GM12878 (cell line): ENCODE measurements around the gene SLC66A1. TPM values are rescaled to one million over a fixed set of nuclear protein-coding genes. Genes with fewer than 3 reads are reported as not detected.

Source experiments
- ATAC-seq: fragments of 200-7000 bp; cut with Tn5 transposase; 3 replicates; pipeline ENCODE4 v1.9.1; 2020; ENCODE audit warnings: mild to moderate bottlenecking, moderate library complexity
- BruUV-seq: library from RNA; stranded (reverse); fragments of 400-500 nt; replicated peaks from 2 replicates; lab custom pipeline; 2021; lab: Mats Ljungman, UMichigan
- CTCF ChIA-PET: fragments of 300-600 bp; sonication (Branson Sonifier 250); formaldehyde crosslinking; extraction: SDS; loops from one replicate; lab custom pipeline; 2021; ENCODE audit warnings: inconsistent platforms; lab: Yijun Ruan, JAX
- POLR2A ChIA-PET: fragments of 350-600 bp; formaldehyde crosslinking; extraction: SDS; loops from one replicate; lab custom pipeline; 2021; ENCODE audit warnings: inconsistent platforms; lab: Charles Lee
- RAD21 ChIA-PET: fragments of 300-600 bp; sonication (Branson Sonifier 250); formaldehyde crosslinking; loops from one replicate; lab custom pipeline; 2023; ENCODE audit warnings: antibody characterized with exemption; ENCODE audit not compliant: unreplicated experiment; lab: Charles Lee
- SMC1A ChIA-PET: fragments of 300-600 bp; sonication (Branson Sonifier 250); formaldehyde crosslinking; loops from one replicate; lab custom pipeline; 2023; ENCODE audit not compliant: unreplicated experiment, uncharacterized antibody; lab: Charles Lee
- DNase-seq: peaks from one replicate; pipeline ENCODE4 v3.0.0-alpha.2; 2011; ENCODE audit warnings: low read depth, low spot score
- FAIRE-seq: peaks from 3 replicates; lab custom pipeline; 2011; peaks lifted over from hg19 to GRCh38; lab: Jason Lieb, UNC
- H2AFZ ChIP-seq: 2 replicates; pipeline ENCODE4 v1.6.0; 2011; ENCODE audit warnings: low read depth, low read length, control low read depth; ENCODE audit not compliant: control insufficient read depth
- H3K27ac ChIP-seq: 2 replicates; pipeline ENCODE4 v1.5.1; 2011; ENCODE audit warnings: control low read depth; ENCODE audit not compliant: control insufficient read depth, insufficient read depth
- H3K27me3 ChIP-seq, 2 experiments: replicated peaks in 1 of 2; 2 replicates each; pipeline versions ENCODE4 v1.6.0 to v1.6.1; 2011; ENCODE audit warnings: low read length in 1 of 2; ENCODE audit not compliant: control insufficient read depth in 2 of 2, insufficient read depth in 2 of 2
- H3K36me3 ChIP-seq, 2 experiments: 2 replicates each; pipeline ENCODE4 v1.5.1; 2011; ENCODE audit warnings: low read length in 1 of 2; ENCODE audit not compliant: control insufficient read depth in 2 of 2, insufficient read depth in 2 of 2
- H3K4me1 ChIP-seq: 2 replicates; pipeline ENCODE4 v1.6.1; 2011; ENCODE audit warnings: mild to moderate bottlenecking, low read length, moderate library complexity, mixed read lengths; ENCODE audit not compliant: control insufficient read depth, insufficient read depth
- H3K4me2 ChIP-seq: 2 replicates; pipeline ENCODE4 v1.6.0; 2011; ENCODE audit warnings: control low read depth; ENCODE audit not compliant: control insufficient read depth, insufficient read depth
- H3K4me3 ChIP-seq: fragments of 200-600 bp; sonication (generic); 2 replicates; pipeline ENCODE4 v1.5.1; 2016
- H3K79me2 ChIP-seq: 2 replicates; pipeline ENCODE4 v1.6.0; 2011; ENCODE audit warnings: low read length; ENCODE audit not compliant: control insufficient read depth, insufficient read depth
- H3K9ac ChIP-seq: 2 replicates; pipeline ENCODE4 v1.8.0; 2011; ENCODE audit warnings: low read length, control low read depth, mixed read lengths; ENCODE audit not compliant: control insufficient read depth, insufficient read depth
- H3K9me3 ChIP-seq: replicated peaks from 3 replicates; pipeline ENCODE4 v1.5.1; 2011; ENCODE audit warnings: mild to moderate bottlenecking, low read length; ENCODE audit not compliant: control insufficient read depth, insufficient read depth
- H4K20me1 ChIP-seq: 2 replicates; pipeline ENCODE4 v1.6.0; 2011; ENCODE audit not compliant: control insufficient read depth, insufficient read depth
- BHLHE40 ChIP-seq, 2 experiments: fragments of 450-650 bp in 1 of 2; IDR thresholded peaks; 2 replicates each; pipeline ENCODE4 v1.6.1; 2011 to 2017; ENCODE audit warnings: low read depth in 2 of 2, borderline replicate concordance in 1 of 2, improper control_type of control experiment in 1 of 2, low read length in 1 of 2, mild to moderate bottlenecking in 1 of 2
- MYC ChIP-seq: IDR thresholded peaks from 2 replicates; pipeline ENCODE4 v1.6.1; 2011; ENCODE audit warnings: mild to moderate bottlenecking, low read length, moderate library complexity, inconsistent platforms; ENCODE audit not compliant: insufficient read depth, insufficient replicate concordance, insufficient read length, severe bottlenecking
- POLR2AphosphoS2 ChIP-seq: IDR thresholded peaks from 2 replicates; pipeline ENCODE4 v1.6.1; 2011; ENCODE audit warnings: low read depth, mild to moderate bottlenecking, low read length, improper control_type of control experiment, moderate library complexity
- RFX5 ChIP-seq: IDR thresholded peaks from 2 replicates; pipeline ENCODE4 v1.6.1; 2011; ENCODE audit warnings: low read depth, low read length, improper control_type of control experiment
- SMAD5 ChIP-seq: IDR thresholded peaks from 2 replicates; pipeline ENCODE4 v1.6.1; 2016; ENCODE audit warnings: antibody characterized with exemption, low read depth
- SP1 ChIP-seq: IDR thresholded peaks from one replicate; pipeline ENCODE4 v1.6.1; 2011; ENCODE audit warnings: low read depth, low read length
- WGBS: methylation state at CpG from one replicate; pipeline ENCODE4 v1.1.6; 2016; ENCODE audit warnings: low lambda C conversion rate; ENCODE audit not compliant: insufficient replicate concordance, insufficient coverage; ENCODE audit errors: missing lambda C conversion rate; 5-methylcytosine and 5-hydroxymethylcytosine counted together
- in situ Hi-C: fragments of 300-500 bp; cut with MboI; formaldehyde crosslinking; loops from 9 replicates; pipeline ENCODE4 v1.14.3; 2018; ENCODE audit warnings: mixed read lengths
- intact Hi-C: fragments of 100-400 bp; cut with micrococcal nuclease; formaldehyde crosslinking; loops from one replicate; pipeline ENCODE4 v1.14.2; 2022; ENCODE audit not compliant: unreplicated experiment
- polyA plus RNA-seq, 11 experiments: library from polyadenylated mRNA; depleted of rRNA in 4 of 11; unstranded in 6 of 11; stranded (reverse) in 5 of 11; fragments of >200 nt; fragmentation: Nextera tagmentation in 4 of 11; fragmentation: Illumina TruSeq in 1 of 11; extraction: Ambion mirVana in 4 of 11; extraction: Trizol in 1 of 11; gene quantifications; 1 replicate in 1 of 11; 2 replicates in 10 of 11; pipeline versions ENCODE4 v1.2.1 to v1.2.3, GENCODE V29; 2011 to 2016; ENCODE audit warnings: inconsistent platforms in 2 of 11, missing spikeins in 2 of 11, low read depth in 1 of 11
- total RNA-seq, 4 experiments: library from RNA; depleted of rRNA in 3 of 4; stranded (reverse); fragments of >200 nt in 3 of 4; fragmentation: Illumina TruSeq in 1 of 4; extraction: Trizol in 1 of 4; gene quantifications; 2 replicates each; pipeline versions ENCODE4 v1.2.1 to v1.2.3, GENCODE V29; 2013 to 2021
- TF ChIP-seq, protein P1 (sequence below): fragments of 450-650 bp; IDR thresholded peaks from 2 replicates; pipeline ENCODE4 v1.6.1; 2017; ENCODE audit warnings: low read depth, mild to moderate bottlenecking, moderate library complexity

The SLC66A1 gene
- total and polyA plus RNA-seq, 10 of the 15 experiments (the other 5 are each of a cell fraction or from before 2014, with no cell fraction given), result 0.58 to 22.0 (median 10.2) TPM

DNA sequence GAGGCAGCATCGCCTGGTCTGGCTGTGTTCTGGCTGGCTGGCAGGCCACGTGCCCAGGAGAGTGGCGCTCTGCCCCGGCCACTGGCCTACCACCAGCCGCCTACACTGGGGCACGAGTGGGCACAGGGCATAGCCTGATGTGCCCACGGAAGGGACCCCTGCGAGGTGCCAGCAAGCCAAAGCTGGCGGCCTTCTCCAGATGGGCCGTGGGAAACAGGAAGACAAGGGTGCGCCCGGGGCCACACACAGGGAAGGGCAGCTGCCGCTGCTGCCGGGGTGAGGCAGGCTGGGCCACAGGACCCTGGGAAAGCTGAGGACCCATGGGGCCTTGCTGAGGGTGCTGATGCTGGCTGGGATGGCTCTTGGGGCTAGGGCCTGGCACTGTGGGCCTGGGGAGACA is 40.7 kb downstream of the SLC66A1 start (continued):
- TF ChIP-seq SMAD5, result no peak

DNA sequence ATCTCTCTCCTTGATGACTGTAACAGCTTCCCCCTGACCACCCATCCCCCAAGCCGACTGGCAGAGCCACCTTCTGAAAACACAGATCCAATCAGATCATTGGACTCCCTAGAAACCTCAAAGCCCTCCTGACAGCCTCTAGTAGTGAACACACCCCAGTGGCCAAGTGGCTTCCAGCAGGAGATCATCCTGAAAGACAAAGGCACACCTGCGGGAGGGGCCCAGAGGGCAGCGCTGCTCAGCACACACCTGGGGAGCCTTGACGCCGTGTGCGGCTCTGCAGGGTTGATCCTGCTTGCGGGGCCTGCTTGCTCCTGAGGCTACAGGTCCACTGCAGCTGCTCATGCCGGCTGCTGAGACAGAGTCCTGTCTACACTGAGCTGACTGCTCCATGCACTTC is 41.5 kb downstream of the SLC66A1 start:
- POLR2A ChIA-PET, result no interaction called here
- H3K79me2 ChIP-seq, result no peaks in the 10 kb centered on the region
- no peaks in the 10 kb centered on the region for H3K27me3 ChIP-seq
- SMC1A ChIA-PET, result no interaction called here
- H3K27ac ChIP-seq, result no peak overlapping the region
- H3K36me3 ChIP-seq, result peaks cover 23 to 47% of the 10 kb centered on the region in 2 experiments
- H3K4me2 ChIP-seq, result no peak overlapping the region
- no peaks in the 10 kb centered on the region for H3K4me1 ChIP-seq
- no peak overlapping the region for H2AFZ ChIP-seq
- TF ChIP-seq MYC (no peak), SP1 (no peak), RFX5 (no peak)
- H4K20me1 ChIP-seq, result no peaks in the 10 kb centered on the region
- no peak for ATAC-seq
- no TSS peak for BruUV-seq
- intact Hi-C loops (no loop called here), in situ Hi-C loops (no loop called here)
- no peak overlapping the region for H3K4me3 ChIP-seq
- 98% methylated on average over 8 of the region's 8 CpGs for WGBS
- no peak for DNase-seq
- RAD21 ChIA-PET, result no interaction called here
- H3K9ac ChIP-seq, result no peak overlapping the region
- CTCF ChIA-PET, result interaction anchor here (0.6 kb wide), 1 partner anchor 23 kb away, joined by 3 read pairs; no protein-coding TSS in a partner anchor
- H3K9me3 ChIP-seq, result no peaks in the 10 kb centered on the region
- no peak for FAIRE-seq

DNA sequence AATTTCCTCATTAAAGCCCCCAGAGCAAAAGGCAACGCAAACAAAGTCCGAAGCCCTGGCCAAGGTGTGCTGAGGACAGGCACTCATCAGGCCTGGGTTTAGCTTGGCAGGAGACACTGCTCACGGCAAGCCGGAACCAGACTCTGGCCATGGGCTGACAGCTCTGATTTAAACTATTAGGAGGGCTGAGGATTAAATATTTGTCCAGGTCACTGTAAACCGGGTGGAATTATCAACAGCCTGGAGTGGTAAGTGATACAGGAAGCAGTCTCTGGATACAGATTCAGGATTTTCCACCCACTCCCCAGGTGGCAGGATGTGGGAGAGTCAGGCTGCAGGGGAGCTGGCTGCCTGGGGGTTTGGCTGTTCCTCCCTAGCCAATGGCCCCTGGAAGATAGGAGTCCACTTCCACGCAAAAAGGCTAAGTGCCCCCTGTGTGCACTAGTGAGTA is 42.4 kb downstream of the SLC66A1 start:
- H3K9me3 ChIP-seq, result no peaks in the 10 kb centered on the region
- no peaks in the 10 kb centered on the region for H3K79me2 ChIP-seq
- intact Hi-C loops, result no loop called here
- DNase-seq, result no peak
- TF ChIP-seq POLR2AphosphoS2 (no peak), BHLHE40 (IDR thresholded peaks at IDR 0.05; ENCODE audit: borderline replicate concordance in 1 of 2, low read depth in 2 of 2, low read length in 1 of 2) (no peak)
- TF ChIP-seq, protein P1, sequence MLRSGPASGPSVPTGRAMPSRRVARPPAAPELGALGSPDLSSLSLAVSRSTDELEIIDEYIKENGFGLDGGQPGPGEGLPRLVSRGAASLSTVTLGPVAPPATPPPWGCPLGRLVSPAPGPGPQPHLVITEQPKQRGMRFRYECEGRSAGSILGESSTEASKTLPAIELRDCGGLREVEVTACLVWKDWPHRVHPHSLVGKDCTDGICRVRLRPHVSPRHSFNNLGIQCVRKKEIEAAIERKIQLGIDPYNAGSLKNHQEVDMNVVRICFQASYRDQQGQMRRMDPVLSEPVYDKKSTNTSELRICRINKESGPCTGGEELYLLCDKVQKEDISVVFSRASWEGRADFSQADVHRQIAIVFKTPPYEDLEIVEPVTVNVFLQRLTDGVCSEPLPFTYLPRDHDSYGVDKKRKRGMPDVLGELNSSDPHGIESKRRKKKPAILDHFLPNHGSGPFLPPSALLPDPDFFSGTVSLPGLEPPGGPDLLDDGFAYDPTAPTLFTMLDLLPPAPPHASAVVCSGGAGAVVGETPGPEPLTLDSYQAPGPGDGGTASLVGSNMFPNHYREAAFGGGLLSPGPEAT, result no peak
- TF ChIP-seq, all 136 proteins: peak for 0
- ATAC-seq (no peak), FAIRE-seq (no peak)
- in situ Hi-C loops, result no loop called here
- RAD21 ChIA-PET, result interaction anchor here (0.6 kb wide), 1 partner anchor 8 kb away, joined by 4 read pairs; no protein-coding TSS in a partner anchor
- POLR2A ChIA-PET, result no interaction called here
- Histone ChIP-seq H2AFZ (no peak overlapping the region), H4K20me1 (no peaks in the 10 kb centered on the region), H3K4me2 (no peak overlapping the region), H3K27ac (no peak overlapping the region), H3K27me3 (no peaks in the 10 kb centered on the region), H3K4me3 (no peak overlapping the region), H3K36me3 (peaks cover 23 to 46% of the 10 kb centered on the region in 2 experiments), H3K9ac (no peak overlapping the region), H3K4me1 (no peaks in the 10 kb centered on the region)
- SMC1A ChIA-PET, result interaction anchor here (0.6 kb wide), 1 partner anchor 23 kb away, joined by 3 read pairs; no protein-coding TSS in a partner anchor
- CTCF ChIA-PET, result interaction anchor here (1.5 kb wide), 1 partner anchor 10 kb away, joined by 4 read pairs; no protein-coding TSS in a partner anchor
- WGBS, result 100% methylated on average over 6 of the region's 6 CpGs
- BruUV-seq, result no TSS peak
